Measurements from ENCODE around the gene TP53BP1. TPM values are rescaled to one million over a fixed set of nuclear protein-coding genes. Genes with fewer than 3 reads are reported as not detected.

The TP53BP1 gene
- total RNA-seq, 1 donor from 2014 or later: 41.0 TPM

DNA sequence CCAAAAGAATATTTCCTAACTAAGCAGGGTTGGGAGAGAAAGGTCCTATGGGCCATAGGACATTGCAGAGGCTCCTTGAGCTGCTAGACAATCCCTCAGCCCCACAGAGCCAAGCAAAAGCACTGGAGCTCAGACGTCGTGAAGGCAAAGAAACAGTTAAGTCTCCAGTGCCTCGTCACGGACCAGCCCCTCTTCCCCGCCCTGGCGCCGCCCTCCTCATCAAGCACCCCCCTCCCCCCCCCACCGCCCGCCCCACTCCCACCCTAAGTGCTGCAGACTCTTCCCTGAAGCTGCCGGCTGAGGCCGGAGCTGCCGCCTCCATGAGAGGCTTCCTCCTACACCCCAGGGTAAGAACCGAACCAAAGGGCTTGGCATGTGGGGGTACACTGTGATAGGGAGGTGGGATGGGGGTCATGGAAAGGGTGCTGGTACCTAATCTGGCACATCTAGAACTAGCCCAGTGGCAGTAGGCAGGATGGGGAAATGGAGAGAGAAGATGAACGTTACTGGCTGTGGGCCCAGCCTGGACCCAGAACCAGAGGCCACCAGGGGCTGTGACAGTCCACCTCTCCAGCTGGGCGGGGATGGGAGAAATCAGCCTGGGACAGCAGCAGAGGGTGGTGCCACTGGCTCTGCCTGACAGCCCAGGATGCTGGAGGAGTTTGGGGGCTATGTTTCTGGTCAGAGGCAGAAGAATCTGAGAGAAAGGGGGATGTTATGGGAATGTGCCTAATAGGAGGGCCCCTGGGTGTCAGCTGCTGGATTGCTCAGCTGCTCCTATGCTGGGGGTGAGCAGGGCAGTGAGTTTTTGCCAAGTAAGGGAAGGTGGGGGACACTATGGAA is 24.6 kb upstream of the TP53BP1 start, which contains the start of gene MAP1A:
TSS of gene MAP1A (plus strand) at position 255 of the 843 bp plus-strand sequence. CDS start 3,866 bp downstream, outside the sequence.
- peak; percentile 28 to 47 for ATAC-seq
- Histone ChIP-seq H3K27me3 (ENCODE audit: low read depth) (peaks cover 5% of the 10 kb centered on the region), H3K27ac (peak within 1 kb of the TSS; percentile 24), H3K9me3 (no peaks in the 10 kb centered on the region), H3K4me3 (peak within 1 kb of the TSS; percentile 42), H3K4me1 (peaks cover 24% of the 10 kb centered on the region), H3K36me3 (no peaks in the 10 kb centered on the region)
- intact Hi-C loops (cut with DNase I): no loop called here
- TF ChIP-seq, protein P1, sequence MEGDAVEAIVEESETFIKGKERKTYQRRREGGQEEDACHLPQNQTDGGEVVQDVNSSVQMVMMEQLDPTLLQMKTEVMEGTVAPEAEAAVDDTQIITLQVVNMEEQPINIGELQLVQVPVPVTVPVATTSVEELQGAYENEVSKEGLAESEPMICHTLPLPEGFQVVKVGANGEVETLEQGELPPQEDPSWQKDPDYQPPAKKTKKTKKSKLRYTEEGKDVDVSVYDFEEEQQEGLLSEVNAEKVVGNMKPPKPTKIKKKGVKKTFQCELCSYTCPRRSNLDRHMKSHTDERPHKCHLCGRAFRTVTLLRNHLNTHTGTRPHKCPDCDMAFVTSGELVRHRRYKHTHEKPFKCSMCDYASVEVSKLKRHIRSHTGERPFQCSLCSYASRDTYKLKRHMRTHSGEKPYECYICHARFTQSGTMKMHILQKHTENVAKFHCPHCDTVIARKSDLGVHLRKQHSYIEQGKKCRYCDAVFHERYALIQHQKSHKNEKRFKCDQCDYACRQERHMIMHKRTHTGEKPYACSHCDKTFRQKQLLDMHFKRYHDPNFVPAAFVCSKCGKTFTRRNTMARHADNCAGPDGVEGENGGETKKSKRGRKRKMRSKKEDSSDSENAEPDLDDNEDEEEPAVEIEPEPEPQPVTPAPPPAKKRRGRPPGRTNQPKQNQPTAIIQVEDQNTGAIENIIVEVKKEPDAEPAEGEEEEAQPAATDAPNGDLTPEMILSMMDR (IDR thresholded peaks at IDR 0.05): no peak
- DNase-seq: no peak

DNA sequence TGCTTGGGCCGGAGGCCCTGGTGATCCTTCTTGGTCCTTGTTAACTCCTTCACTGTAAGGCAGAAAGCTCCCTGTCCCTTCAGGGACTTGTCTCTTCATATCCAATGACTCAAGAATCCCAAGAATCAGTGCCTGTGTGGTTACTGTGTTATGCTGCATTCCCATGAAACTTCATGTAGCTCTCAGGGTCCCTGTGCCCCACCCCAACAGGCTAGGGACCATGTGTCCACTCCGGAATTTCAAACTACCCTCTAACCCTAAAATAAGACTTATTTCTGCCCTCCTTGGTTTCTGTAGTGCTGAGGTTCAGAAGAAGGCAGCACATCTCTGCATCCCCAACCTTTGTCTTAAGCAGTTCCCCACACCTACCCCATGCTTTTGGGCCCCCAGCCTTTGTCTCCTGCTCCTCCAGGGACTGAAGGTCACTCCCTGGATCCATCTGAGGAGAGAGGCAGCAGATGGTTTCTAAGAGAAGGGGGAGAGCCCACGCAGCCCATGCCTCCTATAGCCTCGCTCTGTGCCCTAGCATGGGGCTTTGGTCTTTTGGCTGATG is 23.9 kb upstream of the TP53BP1 start:
- intact Hi-C loops (cut with DNase I): no loop called here

DNA sequence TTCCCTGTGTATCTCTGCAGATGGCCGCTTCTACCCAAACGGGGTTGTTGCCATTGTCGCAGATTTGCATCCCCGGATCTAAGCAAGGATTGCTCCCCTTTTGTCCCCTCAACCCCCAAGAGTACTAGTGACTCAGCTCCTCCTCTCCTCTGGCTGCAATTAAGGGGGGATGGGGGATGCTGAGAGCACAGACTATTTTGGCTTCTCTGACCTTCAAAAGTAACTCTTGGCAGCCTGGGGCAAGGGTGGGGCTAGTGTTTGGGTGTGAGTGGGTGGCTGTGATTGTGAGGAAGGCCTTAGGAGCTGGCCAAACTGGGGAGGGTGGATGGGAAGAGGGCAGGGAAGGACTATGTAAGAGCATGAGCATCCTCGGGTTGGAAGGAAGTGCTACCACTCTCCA is 23.2 kb upstream of the TP53BP1 start:
- TF ChIP-seq, protein P1 (IDR thresholded peaks at IDR 0.05): no peak
- no peak overlapping the region for H3K4me3 ChIP-seq
- H3K27me3 ChIP-seq (ENCODE audit: low read depth): peaks cover 5% of the 10 kb centered on the region
- ATAC-seq (no peak), DNase-seq (no peak)
- H3K36me3 ChIP-seq: no peaks in the 10 kb centered on the region
- H3K4me1 ChIP-seq: peaks cover 30% of the 10 kb centered on the region
- intact Hi-C loops (cut with DNase I): no loop called here
- no peaks in the 10 kb centered on the region for H3K9me3 ChIP-seq
- no peak overlapping the region for H3K27ac ChIP-seq

More for the DNA sequence above, 23.9 kb upstream of the TP53BP1 start:
- H3K4me1 ChIP-seq: peaks cover 24% of the 10 kb centered on the region
- no peaks in the 10 kb centered on the region for H3K36me3 ChIP-seq
- peaks cover 5% of the 10 kb centered on the region for H3K27me3 ChIP-seq (ENCODE audit: low read depth)
- TF ChIP-seq, protein P1 (IDR thresholded peaks at IDR 0.05): no peak
- H3K27ac ChIP-seq: no peak overlapping the region
- no peak for DNase-seq
- H3K9me3 ChIP-seq: no peaks in the 10 kb centered on the region
- H3K4me3 ChIP-seq: peak overlapping the region; percentile 42
- no peak for ATAC-seq

DNA sequence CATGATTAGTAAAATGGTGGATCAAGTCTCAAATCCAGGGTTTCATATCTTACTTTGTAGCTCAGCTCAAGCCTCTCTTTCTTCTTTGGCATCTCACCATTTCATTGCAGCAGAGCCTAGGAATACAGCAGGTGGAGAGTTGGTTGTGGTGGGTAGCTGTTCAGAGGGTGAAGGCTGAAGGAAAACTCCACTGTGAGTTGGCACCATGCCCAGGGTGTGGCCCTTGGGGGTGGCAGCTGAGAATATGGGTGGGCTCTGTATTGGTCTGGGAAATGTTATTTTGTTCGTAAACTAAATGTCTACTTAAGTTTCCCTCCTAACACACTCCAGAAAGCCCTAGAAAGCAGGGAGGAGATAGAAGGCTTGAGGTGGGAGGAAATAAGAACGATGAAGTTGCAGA is 22.8 kb upstream of the TP53BP1 start:
- no peak for ATAC-seq
- no peaks in the 10 kb centered on the region for H3K36me3 ChIP-seq
- TF ChIP-seq, protein P1 (IDR thresholded peaks at IDR 0.05): no peak
- H3K4me3 ChIP-seq: no peak overlapping the region
- H3K27ac ChIP-seq: no peak overlapping the region
- DNase-seq: no peak
- H3K27me3 ChIP-seq (ENCODE audit: low read depth): peaks cover 5% of the 10 kb centered on the region
- H3K9me3 ChIP-seq: no peaks in the 10 kb centered on the region
- H3K4me1 ChIP-seq: peaks cover 33% of the 10 kb centered on the region
- intact Hi-C loops (cut with DNase I): no loop called here

DNA sequence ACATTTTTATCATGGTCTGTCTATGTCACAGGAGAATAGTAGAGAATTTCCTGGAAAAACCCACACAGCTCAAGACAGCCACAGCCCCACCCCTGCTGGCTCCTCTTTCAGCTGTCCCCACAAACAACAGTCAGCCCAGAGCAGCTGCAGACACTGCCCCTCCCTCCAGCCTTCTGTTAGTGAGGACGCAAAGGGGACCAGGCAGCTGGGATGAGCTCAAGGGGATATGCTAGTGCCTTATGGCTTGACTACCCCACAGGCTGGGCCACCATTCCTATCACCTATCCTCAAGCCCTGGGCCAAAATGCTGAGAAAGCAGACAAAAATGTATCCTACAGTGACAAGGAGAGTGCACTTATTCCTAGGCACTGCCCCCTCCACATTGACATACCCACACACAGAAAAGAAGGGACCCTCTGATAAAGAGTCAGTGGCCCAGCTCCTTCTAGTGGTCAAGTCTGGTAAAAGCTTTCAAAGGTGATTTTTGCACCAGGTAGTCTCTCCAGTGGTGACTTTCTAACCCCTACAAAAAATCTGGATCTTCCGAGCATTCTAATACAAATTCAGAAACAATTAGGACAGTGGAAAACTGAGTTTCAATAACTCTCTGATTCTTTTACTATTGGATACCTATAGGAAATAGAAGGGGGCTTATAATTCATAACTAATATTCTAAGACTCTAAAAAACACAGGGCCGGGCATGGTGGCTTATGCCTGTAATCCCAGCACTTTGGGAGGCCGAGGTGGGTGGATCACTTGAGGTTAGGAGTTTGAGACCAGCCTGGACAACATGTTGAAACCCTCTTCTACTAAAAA is 21.5 kb upstream of the TP53BP1 start:
- Histone ChIP-seq H3K9me3 (no peaks in the 10 kb centered on the region), H3K27ac (no peak overlapping the region), H3K36me3 (no peaks in the 10 kb centered on the region), H3K4me3 (no peak overlapping the region), H3K27me3 (ENCODE audit: low read depth) (peaks cover 5% of the 10 kb centered on the region), H3K4me1 (peaks cover 41% of the 10 kb centered on the region)
- no peak for ATAC-seq
- TF ChIP-seq, protein P1 (IDR thresholded peaks at IDR 0.05): peak; percentile 30
- intact Hi-C loops (cut with DNase I): no loop called here
- no peak for DNase-seq
